Chondrocyte (in vitro differentiated cells): ENCODE data around the gene SLIT3. TPM values are rescaled to one million over a fixed set of nuclear protein-coding genes. Genes with fewer than 3 reads are reported as not detected.

Source experiments
- DNase-seq: peaks from one replicate; pipeline ENCODE4 v3.0.0; 2021; ENCODE audit warnings: mixed read lengths, low spot score
- H3K27ac Mint-ChIP-seq: one replicate; pipeline ENCODE4 v1.8.0; 2021; ENCODE audit warnings: mild to moderate bottlenecking, moderate library complexity, mixed read lengths; ENCODE audit not compliant: unreplicated experiment
- H3K27me3 Mint-ChIP-seq: 2 replicates; pipeline ENCODE4 v1.8.0; 2021; ENCODE audit warnings: low read depth, mixed read lengths
- H3K36me3 Mint-ChIP-seq: 2 replicates; pipeline ENCODE4 v1.8.0; 2021; ENCODE audit warnings: low read depth, mixed read lengths
- H3K4me1 Mint-ChIP-seq: 2 replicates; pipeline ENCODE4 v1.8.0; 2021; ENCODE audit warnings: low read depth, mild to moderate bottlenecking, mixed read lengths
- H3K4me3 Mint-ChIP-seq: one replicate; pipeline ENCODE4 v1.8.0; 2021; ENCODE audit warnings: mild to moderate bottlenecking, moderate library complexity, mixed read lengths; ENCODE audit not compliant: unreplicated experiment
- H3K9me3 Mint-ChIP-seq: 2 replicates; pipeline ENCODE4 v1.8.0; 2021; ENCODE audit warnings: low read depth, mixed read lengths
- CTCF ChIP-seq: fragments of 200-600 bp; sonication (generic); IDR thresholded peaks from 2 replicates; pipeline ENCODE4 v1.5.0; 2021; ENCODE audit warnings: antibody characterized with exemption, mild to moderate bottlenecking, moderate library complexity
- total RNA-seq: library from RNA; stranded (reverse); gene quantifications from 3 replicates; pipeline ENCODE4 v1.2.1, GENCODE V29; 2021

The SLIT3 gene
- total RNA-seq, 1 donor from 2014 or later = 116 TPM

GRCh38 chr5:168830833-168831232 is 470.1 kb downstream of the SLIT3 start:
- DNase-seq = no peak
- Mint-ChIP-seq H3K4me3 (no peak overlapping the region), H3K27ac (no peak overlapping the region), H3K4me1 (no peaks in the 10 kb centered on the region), H3K36me3 (peaks cover 3% of the 10 kb centered on the region), H3K9me3 (no peaks in the 10 kb centered on the region), H3K27me3 (no peaks in the 10 kb centered on the region)
- no peak for TF ChIP-seq CTCF

GRCh38 chr5:168829922-168830417 is 471.0 kb downstream of the SLIT3 start:
- Mint-ChIP-seq H3K27me3 (no peaks in the 10 kb centered on the region), H3K27ac (no peak overlapping the region), H3K4me1 (no peaks in the 10 kb centered on the region), H3K36me3 (peaks cover 2% of the 10 kb centered on the region), H3K9me3 (no peaks in the 10 kb centered on the region), H3K4me3 (no peak overlapping the region)
- TF ChIP-seq CTCF = no peak
- no peak for DNase-seq

GRCh38 chr5:168829044-168829443 is 471.9 kb downstream of the SLIT3 start:
- no peak for TF ChIP-seq CTCF
- no peaks in the 10 kb centered on the region for H3K9me3 Mint-ChIP-seq
- no peaks in the 10 kb centered on the region for H3K27me3 Mint-ChIP-seq

GRCh38 chr5:168827636-168828035 is 473.3 kb downstream of the SLIT3 start:
- DNase-seq = no peak
- Mint-ChIP-seq H3K27me3 (no peaks in the 10 kb centered on the region), H3K36me3 (peaks cover 8% of the 10 kb centered on the region), H3K27ac (no peak overlapping the region), H3K4me1 (peaks cover 6% of the 10 kb centered on the region), H3K9me3 (no peaks in the 10 kb centered on the region), H3K4me3 (no peak overlapping the region)
- TF ChIP-seq CTCF = no peak

More at GRCh38 chr5:168829044-168829443, 471.9 kb downstream of the SLIT3 start:
- Mint-ChIP-seq H3K36me3 (peaks cover 2% of the 10 kb centered on the region), H3K4me1 (no peaks in the 10 kb centered on the region), H3K27ac (no peak overlapping the region), H3K4me3 (no peak overlapping the region)
- DNase-seq = no peak

- peaks cover 12% of the 10 kb centered on the region for H3K36me3 Mint-ChIP-seq
- H3K9me3 Mint-ChIP-seq = no peaks in the 10 kb centered on the region
- TF ChIP-seq CTCF = no peak
- H3K4me1 Mint-ChIP-seq = peaks cover 14% of the 10 kb centered on the region
- no peak overlapping the region for H3K27ac Mint-ChIP-seq
- DNase-seq = no peak
- no peaks in the 10 kb centered on the region for H3K27me3 Mint-ChIP-seq
- no peak overlapping the region for H3K4me3 Mint-ChIP-seq
Observed at GRCh38 chr5:168826246-168826725, 474.7 kb downstream of the SLIT3 start.
